Fibroblast of mammary gland (primary cell): ENCODE results near the gene USP35.

ENCODE experiments used
- DNase-seq: peaks from one replicate; pipeline ENCODE4 v3.0.0-alpha.2; 2010; ENCODE audit warnings: low read depth
- H3K4me3 ChIP-seq: 2 replicates; pipeline ENCODE4 v1.5.1; 2011; ENCODE audit warnings: low read depth, mild to moderate bottlenecking, low read length, moderate library complexity; ENCODE audit not compliant: control insufficient read depth
- CTCF ChIP-seq: conservative IDR thresholded peaks from 2 replicates; pipeline ENCODE4 v1.5.1; 2011; ENCODE audit warnings: low read depth, low read length, inconsistent platforms; ENCODE audit not compliant: control insufficient read depth, insufficient read depth

USP35 gene

GRCh38 chr11:78195917-78196560 lies 7.3 kb downstream of the USP35 start:
- no peak for TF ChIP-seq CTCF
- DNase-seq: peak; percentile 39
- H3K4me3 ChIP-seq: no peak overlapping the region

- DNase-seq: no peak
- no peak overlapping the region for H3K4me3 ChIP-seq
- no peak for TF ChIP-seq CTCF
These were observed 8.0 kb downstream of the USP35 start for GRCh38 chr11:78196661-78197091.

DNA sequence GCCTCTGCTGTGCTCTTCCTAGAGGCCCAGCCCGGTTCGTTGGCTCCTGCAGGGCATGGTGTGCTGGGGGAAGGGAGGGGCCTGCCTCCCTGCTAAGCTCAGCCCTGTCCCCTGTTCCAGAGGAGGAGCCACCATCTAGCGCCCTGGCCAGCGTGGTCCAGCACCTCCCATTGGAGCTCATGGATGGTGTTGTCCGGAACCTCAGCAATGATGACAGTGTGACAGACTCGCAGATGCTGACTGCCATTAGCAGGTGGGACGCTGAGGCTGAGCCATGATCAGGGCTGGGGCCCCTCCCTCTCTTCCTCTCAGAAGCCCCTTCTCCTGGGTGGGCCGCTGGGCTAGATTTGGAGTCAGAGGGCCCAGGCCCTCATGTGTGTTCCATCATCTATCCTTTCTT lies 9.1 kb downstream of the USP35 start:
- H3K4me3 ChIP-seq: no peak overlapping the region
- TF ChIP-seq CTCF: no peak
- DNase-seq: no peak

GRCh38 chr11:78199015-78199652 lies 10.4 kb downstream of the USP35 start:
- TF ChIP-seq CTCF: no peak
- no peak overlapping the region for H3K4me3 ChIP-seq
- DNase-seq: no peak

DNA sequence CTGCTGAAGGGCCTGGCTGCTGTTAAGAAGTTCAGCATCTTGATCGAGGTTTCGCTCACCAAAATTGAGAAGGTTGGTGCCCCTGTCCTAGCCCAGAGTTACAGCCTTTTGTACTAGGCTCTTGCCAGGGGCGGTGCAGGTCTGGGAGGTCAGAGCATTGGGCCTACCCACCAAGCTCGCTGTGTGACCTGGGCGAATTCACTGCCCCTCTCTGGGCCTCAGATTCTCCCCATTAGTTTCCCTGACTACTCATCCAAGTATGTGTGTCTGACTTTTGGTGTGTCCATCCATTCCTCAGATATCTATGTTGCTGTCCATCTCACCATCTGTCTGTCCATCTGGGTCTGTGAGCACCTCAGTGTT lies 10.9 kb downstream of the USP35 start:
- no peak for TF ChIP-seq CTCF
- DNase-seq: no peak
- no peak overlapping the region for H3K4me3 ChIP-seq

DNA sequence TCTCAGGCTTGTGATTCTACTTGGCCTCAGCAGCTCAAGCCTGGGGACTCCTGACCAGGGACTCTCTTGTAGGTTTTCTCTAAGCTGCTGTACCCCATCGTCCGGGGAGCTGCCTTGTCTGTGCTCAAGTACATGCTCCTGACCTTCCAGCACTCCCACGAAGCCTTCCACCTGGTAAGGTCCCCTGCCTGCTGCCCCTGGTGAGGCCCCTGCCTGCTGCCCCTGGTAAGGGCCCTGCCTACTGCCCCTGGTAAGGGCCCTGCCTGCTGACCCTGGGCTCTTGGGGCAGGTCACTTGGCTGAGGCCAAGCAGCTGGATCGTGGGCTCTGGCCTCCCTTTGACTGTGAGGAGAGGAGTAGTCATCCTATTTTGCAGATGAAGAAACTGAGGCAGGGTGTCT lies 11.3 kb downstream of the USP35 start:
- H3K4me3 ChIP-seq: no peak overlapping the region
- no peak for DNase-seq
- TF ChIP-seq CTCF: no peak

DNA sequence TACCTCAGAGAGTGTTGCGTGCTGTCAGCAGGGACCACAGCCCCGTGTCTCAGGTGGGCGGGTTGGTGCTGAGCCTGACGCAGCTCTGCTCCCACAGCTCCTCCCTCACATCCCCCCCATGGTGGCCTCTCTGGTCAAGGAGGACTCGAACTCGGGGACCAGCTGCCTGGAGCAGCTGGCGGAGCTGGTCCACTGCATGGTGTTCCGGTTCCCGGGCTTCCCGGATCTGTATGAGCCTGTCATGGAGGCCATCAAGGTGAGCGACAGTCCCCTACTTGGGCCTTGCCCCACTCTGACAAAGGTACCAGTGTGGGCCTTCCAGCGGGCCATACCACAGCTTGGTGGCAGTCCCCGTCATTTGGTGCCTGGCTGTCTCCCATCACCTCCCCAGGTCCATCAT lies 11.8 kb downstream of the USP35 start:
- H3K4me3 ChIP-seq: no peak overlapping the region
- DNase-seq: no peak

More for the DNA sequence above, 11.8 kb downstream of the USP35 start:
- TF ChIP-seq CTCF: no peak
